Fibroblast of upper back skin (primary cell): ENCODE measurements around the gene SF3A2.

Source experiments
- DNase-seq: peaks from one replicate; pipeline ENCODE4 v3.0.0-alpha.2; 2013

The SF3A2 gene

DNA sequence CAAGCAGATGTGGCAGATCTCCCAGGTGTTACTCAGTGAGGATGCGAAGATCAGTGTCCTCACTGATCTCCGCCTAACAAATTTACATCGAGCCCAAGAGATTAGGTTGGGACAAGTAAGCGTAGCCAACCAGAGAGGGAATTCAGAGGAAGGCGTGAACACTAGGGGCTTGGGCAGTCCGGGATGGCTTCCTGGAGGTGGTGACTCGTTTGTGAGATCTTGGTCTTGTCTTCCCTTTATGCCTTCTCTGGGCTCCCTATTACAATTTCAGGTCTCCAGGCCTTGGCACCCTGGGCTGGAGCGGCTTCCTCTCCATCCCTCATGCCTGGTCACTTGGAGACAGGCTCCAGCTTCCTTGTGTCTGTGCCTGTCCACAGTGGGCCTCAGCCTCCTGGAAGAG, 6.2 kb downstream of the SF3A2 start:
- no peak for DNase-seq

GRCh38 chr19:2243274-2244124, 6.9 kb downstream of the SF3A2 start:
- no peak for DNase-seq

DNA sequence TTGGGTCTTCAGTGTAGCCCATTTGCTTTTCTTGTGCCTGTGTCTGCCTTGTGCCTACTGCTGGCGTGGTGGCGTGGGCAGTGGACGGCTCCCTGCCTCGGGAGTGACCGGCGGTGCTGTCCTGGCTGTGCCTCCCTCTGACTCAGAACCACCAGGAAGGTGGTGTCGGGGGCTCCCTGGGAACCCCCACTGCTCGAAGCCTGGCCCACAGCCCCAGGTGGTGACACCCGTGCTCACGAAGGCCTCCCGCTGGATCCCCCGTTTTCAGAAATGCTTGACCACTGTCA, 7.4 kb downstream of the SF3A2 start:
- no peak for DNase-seq

- DNase-seq: no peak
These were observed 7.9 kb downstream of the SF3A2 start for GRCh38 chr19:2244486-2244885.

- no peak for DNase-seq
These were observed 8.6 kb downstream of the SF3A2 start for GRCh38 chr19:2245273-2245672.

- no peak for DNase-seq
These were observed 9.5 kb downstream of the SF3A2 start for GRCh38 chr19:2246014-2246620.

- DNase-seq: peak; percentile 33
These were observed 10.3 kb downstream of the SF3A2 start for GRCh38 chr19:2246801-2247361.

- DNase-seq: no peak
These were observed 10.9 kb downstream of the SF3A2 start for GRCh38 chr19:2247433-2248101.

DNA sequence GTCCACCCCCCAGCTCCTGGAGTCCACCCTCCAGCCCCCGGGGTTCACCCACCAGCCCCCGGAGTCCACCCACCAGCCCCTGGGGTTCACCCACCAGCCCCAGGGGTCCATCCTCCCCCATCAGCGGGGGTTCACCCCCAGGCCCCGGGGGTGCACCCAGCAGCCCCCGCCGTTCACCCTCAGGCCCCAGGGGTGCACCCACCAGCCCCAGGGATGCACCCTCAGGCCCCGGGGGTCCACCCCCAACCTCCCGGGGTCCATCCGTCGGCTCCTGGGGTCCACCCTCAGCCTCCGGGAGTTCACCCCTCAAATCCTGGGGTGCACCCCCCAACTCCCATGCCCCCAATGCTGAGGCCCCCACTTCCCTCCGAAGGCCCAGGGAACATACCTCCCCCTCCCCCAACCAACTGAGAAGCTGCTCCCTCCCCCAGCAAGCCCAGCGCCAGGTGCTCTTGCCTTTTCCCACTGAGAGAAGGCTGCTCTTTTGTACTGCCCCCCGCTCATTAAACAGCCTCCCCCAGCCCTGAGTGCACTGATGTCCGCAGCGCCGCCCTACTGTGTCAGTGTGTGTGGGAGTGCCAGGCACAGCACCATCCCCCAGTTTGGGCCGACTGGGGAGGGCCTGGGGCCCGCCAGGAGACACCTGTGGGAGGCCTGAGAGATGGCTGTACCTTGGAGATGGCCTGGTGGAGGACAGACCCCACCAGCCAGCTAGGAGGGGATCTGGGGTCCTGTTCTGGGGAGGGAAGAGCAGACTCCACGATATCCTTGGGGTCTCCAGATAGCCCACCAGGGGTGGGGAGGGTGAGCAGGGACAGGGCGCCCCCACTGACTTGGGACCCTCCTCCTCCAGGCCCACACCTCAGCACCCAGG, 11.7 kb downstream of the SF3A2 start:
- DNase-seq: no peak

DNA sequence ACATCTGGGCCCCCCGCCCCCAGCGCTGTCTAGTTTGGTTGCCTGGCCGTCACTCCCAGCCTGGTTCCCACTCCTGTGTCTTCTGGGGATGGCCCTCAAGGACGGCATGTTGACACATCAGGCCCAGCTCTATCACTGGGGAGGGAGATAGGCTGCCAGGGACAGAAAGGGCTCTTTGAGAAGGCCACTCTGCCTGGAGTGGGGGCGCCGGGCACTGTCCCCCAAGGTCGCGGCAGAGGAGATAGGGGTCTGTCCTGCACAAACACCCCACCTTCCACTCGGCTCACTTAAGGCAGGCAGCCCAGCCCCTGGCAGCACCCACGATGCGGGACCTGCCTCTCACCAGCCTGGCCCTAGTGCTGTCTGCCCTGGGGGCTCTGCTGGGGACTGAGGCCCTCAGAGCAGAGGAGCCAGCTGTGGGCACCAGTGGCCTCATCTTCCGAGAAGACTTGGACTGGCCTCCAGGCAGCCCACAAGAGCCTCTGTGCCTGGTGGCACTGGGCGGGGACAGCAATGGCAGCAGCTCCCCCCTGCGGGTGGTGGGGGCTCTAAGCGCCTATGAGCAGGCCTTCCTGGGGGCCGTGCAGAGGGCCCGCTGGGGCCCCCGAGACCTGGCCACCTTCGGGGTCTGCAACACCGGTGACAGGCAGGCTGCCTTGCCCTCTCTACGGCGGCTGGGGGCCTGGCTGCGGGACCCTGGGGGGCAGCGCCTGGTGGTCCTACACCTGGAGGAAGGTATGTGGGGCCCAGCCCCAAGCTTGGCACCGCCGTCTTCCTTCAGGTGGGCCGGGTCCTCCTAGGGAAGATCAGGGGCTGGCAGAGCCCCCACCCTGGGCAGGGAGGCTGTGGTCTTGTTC, 12.6 kb downstream of the SF3A2 start, which contains the start of gene AMH:
Gene AMH (plus strand): TSS at position 314 of the 857 bp plus-strand sequence. CDS start 10 bp downstream, at position 324.
- DNase-seq: no peak

GRCh38 chr19:2249880-2250765, 13.5 kb downstream of the SF3A2 start:
- DNase-seq: no peak

DNA sequence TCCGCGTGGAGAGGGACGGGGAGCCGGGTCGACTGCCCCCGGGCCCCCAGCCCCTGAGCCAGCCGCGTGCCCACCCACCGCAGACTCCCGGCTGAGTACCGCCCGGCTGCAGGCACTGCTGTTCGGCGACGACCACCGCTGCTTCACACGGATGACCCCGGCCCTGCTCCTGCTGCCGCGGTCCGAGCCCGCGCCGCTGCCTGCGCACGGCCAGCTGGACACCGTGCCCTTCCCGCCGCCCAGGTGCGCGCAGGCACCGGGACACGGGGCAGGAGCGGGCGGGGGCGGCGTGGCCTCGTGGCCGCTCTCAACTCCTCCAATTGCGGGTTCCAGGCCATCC, 14.1 kb downstream of the SF3A2 start:
- DNase-seq: no peak

GRCh38 chr19:2251106-2252054, 14.8 kb downstream of the SF3A2 start:
- no peak for DNase-seq

GRCh38 chr19:2252055-2252796, 15.6 kb downstream of the SF3A2 start:
- DNase-seq: no peak

DNA sequence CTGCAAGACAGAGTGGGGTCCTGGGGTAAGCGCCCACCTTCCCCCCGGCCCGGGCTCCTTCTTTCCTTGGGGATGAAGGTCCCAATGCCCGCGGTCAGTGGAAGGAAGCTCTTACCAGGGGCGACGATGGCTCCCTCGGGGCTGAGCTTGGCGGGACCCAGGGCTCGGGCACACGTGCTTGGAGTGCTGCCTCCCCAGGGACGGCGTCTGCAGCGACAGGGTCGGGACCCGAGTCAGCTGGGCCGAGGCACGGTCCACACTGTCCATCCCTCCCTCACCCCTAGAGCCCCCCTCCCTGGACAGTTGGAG, 16.1 kb downstream of the SF3A2 start:
- no peak for DNase-seq

- no peak for DNase-seq
These were observed 16.8 kb downstream of the SF3A2 start for GRCh38 chr19:2253106-2254063.

DNA sequence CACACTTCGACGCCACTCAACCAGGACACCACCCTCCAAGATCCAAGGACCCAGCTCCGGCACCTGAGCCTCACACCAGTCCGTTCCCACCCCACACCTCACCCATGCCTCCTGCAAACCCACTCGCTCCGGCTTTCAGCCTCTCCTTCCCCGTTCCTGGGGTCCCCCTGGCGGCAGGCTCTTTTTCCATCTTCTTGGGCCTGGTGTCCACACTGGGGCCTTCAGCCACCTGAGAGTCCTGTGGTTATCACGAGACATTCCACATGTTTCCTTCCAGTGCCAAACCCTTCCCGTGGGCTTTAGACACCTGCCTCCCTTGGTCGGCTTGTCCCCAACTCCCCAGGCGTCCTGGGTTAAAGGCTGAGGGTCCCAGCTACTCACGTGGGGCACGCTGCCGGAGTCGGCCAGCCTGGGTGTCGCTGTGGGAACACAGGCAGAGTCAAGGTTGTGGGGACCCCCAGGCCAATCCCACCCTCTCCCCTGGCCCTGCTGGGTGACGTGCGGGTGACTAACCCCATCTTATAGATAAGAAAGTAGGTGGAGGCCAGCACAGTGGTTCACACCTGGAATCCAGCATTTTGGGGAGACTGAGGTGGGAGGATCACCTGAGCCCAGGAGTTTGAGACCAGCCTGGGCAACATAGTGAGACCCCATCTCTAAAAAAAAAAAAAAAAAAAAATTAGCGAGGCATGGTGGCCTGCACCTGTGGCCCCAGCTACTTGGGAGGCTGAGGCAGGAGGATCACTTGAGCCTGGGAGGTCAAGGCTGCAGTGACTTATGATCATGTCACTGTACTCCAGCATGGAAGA, 17.6 kb downstream of the SF3A2 start:
- DNase-seq: peak; percentile 37
